ENCODE results near the gene PEAK1. TPM values are rescaled to one million over a fixed set of nuclear protein-coding genes. Genes with fewer than 3 reads are reported as not detected.

Gene PEAK1
- total and polyA plus RNA-seq, 2 donors (not counting 1 experiment from before 2014, with no cell fraction given): 61.0 to 91.8 TPM

DNA sequence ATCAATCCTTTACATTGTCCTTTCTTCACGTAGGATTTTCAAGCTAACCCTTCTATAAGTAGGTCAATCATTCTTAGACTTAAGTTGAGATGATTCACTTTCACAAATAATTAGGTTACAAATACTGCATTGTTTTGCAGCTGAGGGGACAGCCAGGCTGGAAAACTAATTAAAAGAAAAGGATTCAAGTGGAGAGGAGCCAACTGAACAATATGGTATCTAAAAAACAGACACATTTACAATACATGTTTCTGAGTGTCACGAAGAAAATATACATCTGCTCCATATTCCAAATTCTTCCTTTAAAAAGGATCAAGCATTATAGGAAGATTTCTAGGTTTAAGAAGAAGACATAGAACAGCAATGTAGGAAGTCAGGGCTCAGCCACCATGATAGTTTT, 70.2 kb downstream of the PEAK1 start:
- Histone ChIP-seq H3K36me3 (ENCODE audit: control insufficient read depth, insufficient read depth, low read length) (no peaks in the 10 kb centered on the region), H3K4me1 (ENCODE audit: control insufficient read depth, extremely low read depth, insufficient read depth, low read length) (no peaks in the 10 kb centered on the region), H3K9me3 (ENCODE audit: control insufficient read depth, insufficient read depth, low read depth, low read length) (no peaks in the 10 kb centered on the region), H3K9ac (ENCODE audit: insufficient read depth, low read length) (no peak overlapping the region), H3K27ac (ENCODE audit: insufficient read depth, low read length) (no peak overlapping the region), H3K79me2 (ENCODE audit: control insufficient read depth, insufficient read depth, low read length) (peaks cover 24% of the 10 kb centered on the region), H3K27me3 (ENCODE audit: control insufficient read depth, insufficient read depth, low read length) (no peaks in the 10 kb centered on the region), H3K4me2 (ENCODE audit: extremely low read depth, insufficient read depth, low read length) (no peak overlapping the region), H3K4me3 (replicated peaks in 1 of 4; ENCODE audit: control extremely low read depth in 1 of 4, insufficient read depth in 1 of 4, low read depth in 3 of 4, low read length in 4 of 4) (no peak overlapping the region), H4K20me1 (ENCODE audit: control insufficient read depth, extremely low read depth, insufficient read depth, low read length) (no peaks in the 10 kb centered on the region), H2AFZ (ENCODE audit: low read length) (no peak overlapping the region)
- TF ChIP-seq CTCF (conservative IDR thresholded peaks at IDR 0.05 in 1 of 2, IDR thresholded peaks at IDR 0.05 in 1 of 2; ENCODE audit: low read depth in 1 of 2, low read length in 2 of 2): no peak
- no peak for TF ChIP-seq EZH2 (IDR thresholded peaks at IDR 0.05; ENCODE audit: low read length, missing control alignments)
- no peak for DNase-seq (ENCODE audit: low read depth in 2 of 2)

- no peaks in the 10 kb centered on the region for H4K20me1 ChIP-seq (ENCODE audit: control insufficient read depth, extremely low read depth, insufficient read depth, low read length)
- no peak overlapping the region for H3K27ac ChIP-seq (ENCODE audit: insufficient read depth, low read length)
- H3K4me2 ChIP-seq (ENCODE audit: extremely low read depth, insufficient read depth, low read length): no peak overlapping the region
- peaks cover 22% of the 10 kb centered on the region for H3K79me2 ChIP-seq (ENCODE audit: control insufficient read depth, insufficient read depth, low read length)
- H3K27me3 ChIP-seq (ENCODE audit: control insufficient read depth, insufficient read depth, low read length): no peaks in the 10 kb centered on the region
- DNase-seq (ENCODE audit: low read depth in 2 of 2): no peak
- no peak overlapping the region for H3K4me3 ChIP-seq (replicated peaks in 1 of 4; ENCODE audit: control extremely low read depth in 1 of 4, insufficient read depth in 1 of 4, low read depth in 3 of 4, low read length in 4 of 4)
- TF ChIP-seq EZH2 (IDR thresholded peaks at IDR 0.05; ENCODE audit: low read length, missing control alignments): no peak
- no peak for TF ChIP-seq CTCF (conservative IDR thresholded peaks at IDR 0.05 in 1 of 2, IDR thresholded peaks at IDR 0.05 in 1 of 2; ENCODE audit: low read depth in 1 of 2, low read length in 2 of 2)
- no peak overlapping the region for H2AFZ ChIP-seq (ENCODE audit: low read length)
- no peaks in the 10 kb centered on the region for H3K4me1 ChIP-seq (ENCODE audit: control insufficient read depth, extremely low read depth, insufficient read depth, low read length)
- H3K9ac ChIP-seq (ENCODE audit: insufficient read depth, low read length): no peak overlapping the region
- no peaks in the 10 kb centered on the region for H3K9me3 ChIP-seq (ENCODE audit: control insufficient read depth, insufficient read depth, low read depth, low read length)
- no peaks in the 10 kb centered on the region for H3K36me3 ChIP-seq (ENCODE audit: control insufficient read depth, insufficient read depth, low read length)
Measured at GRCh38 chr15:77348511-77348910, 71.4 kb downstream of the PEAK1 start.

- Histone ChIP-seq H2AFZ (ENCODE audit: low read length) (no peak overlapping the region), H3K27ac (ENCODE audit: insufficient read depth, low read length) (no peak overlapping the region), H3K4me3 (replicated peaks in 1 of 4; ENCODE audit: control extremely low read depth in 1 of 4, insufficient read depth in 1 of 4, low read depth in 3 of 4, low read length in 4 of 4) (no peak overlapping the region), H3K4me2 (ENCODE audit: extremely low read depth, insufficient read depth, low read length) (no peak overlapping the region), H4K20me1 (ENCODE audit: control insufficient read depth, extremely low read depth, insufficient read depth, low read length) (no peaks in the 10 kb centered on the region), H3K4me1 (ENCODE audit: control insufficient read depth, extremely low read depth, insufficient read depth, low read length) (no peaks in the 10 kb centered on the region), H3K79me2 (ENCODE audit: control insufficient read depth, insufficient read depth, low read length) (peaks cover 21% of the 10 kb centered on the region), H3K36me3 (ENCODE audit: control insufficient read depth, insufficient read depth, low read length) (no peaks in the 10 kb centered on the region), H3K9me3 (ENCODE audit: control insufficient read depth, insufficient read depth, low read depth, low read length) (no peaks in the 10 kb centered on the region), H3K27me3 (ENCODE audit: control insufficient read depth, insufficient read depth, low read length) (no peaks in the 10 kb centered on the region), H3K9ac (ENCODE audit: insufficient read depth, low read length) (no peak overlapping the region)
- peak in 1 of 2 donors; percentile 27 for DNase-seq (ENCODE audit: low read depth in 2 of 2)
- no peak for TF ChIP-seq CTCF (conservative IDR thresholded peaks at IDR 0.05 in 1 of 2, IDR thresholded peaks at IDR 0.05 in 1 of 2; ENCODE audit: low read depth in 1 of 2, low read length in 2 of 2)
- TF ChIP-seq EZH2 (IDR thresholded peaks at IDR 0.05; ENCODE audit: low read length, missing control alignments): no peak
Measured at GRCh38 chr15:77347197-77347596, 72.7 kb downstream of the PEAK1 start.

Measured in fibroblast of lung (primary cell).